Measurements from ENCODE around the gene NADSYN1.

DNA sequence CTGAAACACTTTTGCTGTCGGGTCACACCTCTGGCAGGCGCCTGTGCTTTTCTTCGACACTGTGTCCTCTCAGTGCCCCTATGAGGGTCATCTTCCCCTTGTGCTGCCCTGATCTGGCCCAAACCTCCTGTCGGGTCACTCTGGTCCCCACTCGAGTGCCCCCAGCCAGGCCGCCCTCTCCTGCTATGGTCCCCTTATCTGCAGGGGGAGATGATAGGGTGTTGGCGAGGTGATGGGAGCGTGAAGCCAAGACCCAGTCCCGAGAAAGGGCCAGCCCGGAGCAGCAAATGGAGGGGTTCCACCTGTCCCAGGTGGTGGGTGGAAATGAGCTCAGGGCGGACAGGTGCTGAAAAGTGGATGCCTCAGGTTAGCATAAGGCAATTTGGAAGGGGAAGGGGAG, 9.7 kb downstream of the NADSYN1 start:
- TF ChIP-seq, protein P1, sequence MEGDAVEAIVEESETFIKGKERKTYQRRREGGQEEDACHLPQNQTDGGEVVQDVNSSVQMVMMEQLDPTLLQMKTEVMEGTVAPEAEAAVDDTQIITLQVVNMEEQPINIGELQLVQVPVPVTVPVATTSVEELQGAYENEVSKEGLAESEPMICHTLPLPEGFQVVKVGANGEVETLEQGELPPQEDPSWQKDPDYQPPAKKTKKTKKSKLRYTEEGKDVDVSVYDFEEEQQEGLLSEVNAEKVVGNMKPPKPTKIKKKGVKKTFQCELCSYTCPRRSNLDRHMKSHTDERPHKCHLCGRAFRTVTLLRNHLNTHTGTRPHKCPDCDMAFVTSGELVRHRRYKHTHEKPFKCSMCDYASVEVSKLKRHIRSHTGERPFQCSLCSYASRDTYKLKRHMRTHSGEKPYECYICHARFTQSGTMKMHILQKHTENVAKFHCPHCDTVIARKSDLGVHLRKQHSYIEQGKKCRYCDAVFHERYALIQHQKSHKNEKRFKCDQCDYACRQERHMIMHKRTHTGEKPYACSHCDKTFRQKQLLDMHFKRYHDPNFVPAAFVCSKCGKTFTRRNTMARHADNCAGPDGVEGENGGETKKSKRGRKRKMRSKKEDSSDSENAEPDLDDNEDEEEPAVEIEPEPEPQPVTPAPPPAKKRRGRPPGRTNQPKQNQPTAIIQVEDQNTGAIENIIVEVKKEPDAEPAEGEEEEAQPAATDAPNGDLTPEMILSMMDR (conservative IDR thresholded peaks at IDR 0.05; ENCODE audit: low read depth in 2 of 2) = no peak
- TF ChIP-seq EZH2 (IDR thresholded peaks at IDR 0.05; ENCODE audit: low read depth, unreplicated experiment) (no peak), STAT1 (IDR thresholded peaks at IDR 0.05; ENCODE audit: unreplicated experiment) (no peak), POLR2AphosphoS5 (IDR thresholded peaks at IDR 0.05; ENCODE audit: low read depth) (no peak), EZH2phosphoT487 (IDR thresholded peaks at IDR 0.05; ENCODE audit: unreplicated experiment) (no peak), CREB1 (CRISPR knock-in tag; IDR thresholded peaks at IDR 0.05; ENCODE audit: low read depth) (no peak), JUNB (IDR thresholded peaks at IDR 0.05; ENCODE audit: unreplicated experiment) (no peak), ZNF114 (CRISPR knock-in tag; IDR thresholded peaks at IDR 0.05) (no peak), ZNF331 (CRISPR knock-in tag; IDR thresholded peaks at IDR 0.05; ENCODE audit: low read depth) (no peak)
- TF ChIP-seq, protein P2, sequence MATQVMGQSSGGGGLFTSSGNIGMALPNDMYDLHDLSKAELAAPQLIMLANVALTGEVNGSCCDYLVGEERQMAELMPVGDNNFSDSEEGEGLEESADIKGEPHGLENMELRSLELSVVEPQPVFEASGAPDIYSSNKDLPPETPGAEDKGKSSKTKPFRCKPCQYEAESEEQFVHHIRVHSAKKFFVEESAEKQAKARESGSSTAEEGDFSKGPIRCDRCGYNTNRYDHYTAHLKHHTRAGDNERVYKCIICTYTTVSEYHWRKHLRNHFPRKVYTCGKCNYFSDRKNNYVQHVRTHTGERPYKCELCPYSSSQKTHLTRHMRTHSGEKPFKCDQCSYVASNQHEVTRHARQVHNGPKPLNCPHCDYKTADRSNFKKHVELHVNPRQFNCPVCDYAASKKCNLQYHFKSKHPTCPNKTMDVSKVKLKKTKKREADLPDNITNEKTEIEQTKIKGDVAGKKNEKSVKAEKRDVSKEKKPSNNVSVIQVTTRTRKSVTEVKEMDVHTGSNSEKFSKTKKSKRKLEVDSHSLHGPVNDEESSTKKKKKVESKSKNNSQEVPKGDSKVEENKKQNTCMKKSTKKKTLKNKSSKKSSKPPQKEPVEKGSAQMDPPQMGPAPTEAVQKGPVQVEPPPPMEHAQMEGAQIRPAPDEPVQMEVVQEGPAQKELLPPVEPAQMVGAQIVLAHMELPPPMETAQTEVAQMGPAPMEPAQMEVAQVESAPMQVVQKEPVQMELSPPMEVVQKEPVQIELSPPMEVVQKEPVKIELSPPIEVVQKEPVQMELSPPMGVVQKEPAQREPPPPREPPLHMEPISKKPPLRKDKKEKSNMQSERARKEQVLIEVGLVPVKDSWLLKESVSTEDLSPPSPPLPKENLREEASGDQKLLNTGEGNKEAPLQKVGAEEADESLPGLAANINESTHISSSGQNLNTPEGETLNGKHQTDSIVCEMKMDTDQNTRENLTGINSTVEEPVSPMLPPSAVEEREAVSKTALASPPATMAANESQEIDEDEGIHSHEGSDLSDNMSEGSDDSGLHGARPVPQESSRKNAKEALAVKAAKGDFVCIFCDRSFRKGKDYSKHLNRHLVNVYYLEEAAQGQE (IDR thresholded peaks at IDR 0.05; ENCODE audit: unreplicated experiment) = no peak
- TF ChIP-seq, protein P3, sequence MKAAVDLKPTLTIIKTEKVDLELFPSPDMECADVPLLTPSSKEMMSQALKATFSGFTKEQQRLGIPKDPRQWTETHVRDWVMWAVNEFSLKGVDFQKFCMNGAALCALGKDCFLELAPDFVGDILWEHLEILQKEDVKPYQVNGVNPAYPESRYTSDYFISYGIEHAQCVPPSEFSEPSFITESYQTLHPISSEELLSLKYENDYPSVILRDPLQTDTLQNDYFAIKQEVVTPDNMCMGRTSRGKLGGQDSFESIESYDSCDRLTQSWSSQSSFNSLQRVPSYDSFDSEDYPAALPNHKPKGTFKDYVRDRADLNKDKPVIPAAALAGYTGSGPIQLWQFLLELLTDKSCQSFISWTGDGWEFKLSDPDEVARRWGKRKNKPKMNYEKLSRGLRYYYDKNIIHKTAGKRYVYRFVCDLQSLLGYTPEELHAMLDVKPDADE (IDR thresholded peaks at IDR 0.05) = no peak

Data from GM23338 (cell line).